Hypothalamus (tissue), 51 donors: Measurements from ENCODE around the gene CPM.
"Not testable (repeated sequence)": the region's sequence is repeated elsewhere in the genome, so short reads cannot be mapped to it uniquely, and the experiment has no call there.

ENCODE experiments used
- DNase-seq, 51 donors: peaks; one replicate each; lab custom pipeline; 2025; lab: John Stamatoyannopoulos, UW

The CPM gene

GRCh38 chr12:68833508-68833907, 99.5 kb downstream of the CPM start:
- DNase-seq: no peak

- no peak for DNase-seq
Observed at GRCh38 chr12:68832504-68832867, 100.5 kb downstream of the CPM start.

- no peak for DNase-seq
Observed at GRCh38 chr12:68831751-68832503, 101.0 kb downstream of the CPM start.

GRCh38 chr12:68831272-68831671, 101.7 kb downstream of the CPM start:
- no peak for DNase-seq

- no peak for DNase-seq
Observed at GRCh38 chr12:68828672-68829068, 104.3 kb downstream of the CPM start.

- DNase-seq: no peak
Observed at GRCh38 chr12:68827895-68828671, 104.9 kb downstream of the CPM start.

- DNase-seq: no peak
Observed at GRCh38 chr12:68825569-68826217, 107.3 kb downstream of the CPM start.

GRCh38 chr12:68824597-68825250, 108.2 kb downstream of the CPM start:
- DNase-seq: no peak

- DNase-seq: no peak
Observed at GRCh38 chr12:68824131-68824530, 108.8 kb downstream of the CPM start.

- no peak for DNase-seq
Observed at GRCh38 chr12:68823696-68824095, 109.3 kb downstream of the CPM start.

- no peak for DNase-seq
Observed at GRCh38 chr12:68821357-68822188, 111.4 kb downstream of the CPM start.

GRCh38 chr12:68819481-68819880, 113.5 kb downstream of the CPM start:
- not testable (repeated sequence) for DNase-seq

- DNase-seq: no peak
Observed at GRCh38 chr12:68815928-68816800, 116.8 kb downstream of the CPM start.

- no peak for DNase-seq
Observed at GRCh38 chr12:68815232-68815927, 117.6 kb downstream of the CPM start.

GRCh38 chr12:68814490-68815231, 118.3 kb downstream of the CPM start:
- no peak for DNase-seq

- no peak for DNase-seq
Observed at GRCh38 chr12:68813242-68813593, 119.8 kb downstream of the CPM start.

- no peak for DNase-seq
Observed at GRCh38 chr12:68812553-68813241, 120.3 kb downstream of the CPM start.
